Fibroblast of lung (primary cell): ENCODE results near the gene CCL13. TPM values are rescaled to one million over a fixed set of nuclear protein-coding genes. Genes with fewer than 3 reads are reported as not detected.

Experiments used
- DNase-seq, 2 donors: peaks; one replicate each; pipeline versions ENCODE4 v3.0.0 to v3.0.0-alpha.2; 2010; ENCODE audit warnings: low read depth in 2 of 2
- H2AFZ ChIP-seq: 2 replicates; pipeline ENCODE4 v1.5.1; 2012; ENCODE audit warnings: low read length, control low read depth, inconsistent platforms
- H3K27ac ChIP-seq: 2 replicates; pipeline ENCODE4 v1.5.1; 2011; ENCODE audit warnings: low read length, control low read depth; ENCODE audit not compliant: insufficient read depth
- H3K27me3 ChIP-seq: 2 replicates; pipeline ENCODE4 v1.5.1; 2011; ENCODE audit warnings: mild to moderate bottlenecking, low read length; ENCODE audit not compliant: control insufficient read depth, insufficient read depth
- H3K36me3 ChIP-seq: 2 replicates; pipeline ENCODE4 v1.5.1; 2011; ENCODE audit warnings: low read length; ENCODE audit not compliant: control insufficient read depth, insufficient read depth
- H3K4me1 ChIP-seq: 2 replicates; pipeline ENCODE4 v1.5.1; 2011; ENCODE audit warnings: low read length; ENCODE audit not compliant: control insufficient read depth, insufficient read depth; ENCODE audit errors: extremely low read depth
- H3K4me2 ChIP-seq: 2 replicates; pipeline ENCODE4 v1.5.1; 2011; ENCODE audit warnings: low read length, control low read depth; ENCODE audit not compliant: insufficient read depth; ENCODE audit errors: extremely low read depth
- H3K4me3 ChIP-seq, 4 experiments: fragments of 200-600 bp in 1 of 4; sonication (generic) in 1 of 4; replicated peaks in 1 of 4; 2 replicates each; pipeline ENCODE4 v1.5.1; 2011 to 2016; ENCODE audit warnings: low read length in 4 of 4, low read depth in 3 of 4, mild to moderate bottlenecking in 3 of 4, control low read depth in 2 of 4, inconsistent platforms in 1 of 4, mixed read lengths in 1 of 4; ENCODE audit not compliant: insufficient read depth in 1 of 4; ENCODE audit errors: control extremely low read depth in 1 of 4
- H3K79me2 ChIP-seq: 2 replicates; pipeline ENCODE4 v1.5.1; 2012; ENCODE audit warnings: mild to moderate bottlenecking, low read length, inconsistent platforms; ENCODE audit not compliant: control insufficient read depth, insufficient read depth
- H3K9ac ChIP-seq: 2 replicates; pipeline ENCODE4 v1.5.1; 2011; ENCODE audit warnings: mild to moderate bottlenecking, low read length, control low read depth; ENCODE audit not compliant: insufficient read depth
- H3K9me3 ChIP-seq: 2 replicates; pipeline ENCODE4 v1.5.1; 2012; ENCODE audit warnings: low read depth, low read length; ENCODE audit not compliant: control insufficient read depth, insufficient read depth
- H4K20me1 ChIP-seq: 2 replicates; pipeline ENCODE4 v1.5.1; 2011; ENCODE audit warnings: low read length; ENCODE audit not compliant: control insufficient read depth, insufficient read depth; ENCODE audit errors: extremely low read depth
- EZH2 ChIP-seq: IDR thresholded peaks from 2 replicates; pipeline ENCODE4 v1.5.1; 2012; ENCODE audit warnings: low read length, control low read depth, mild to moderate bottlenecking; ENCODE audit errors: missing control alignments
- polyA plus RNA-seq, 2 donors: library from polyadenylated mRNA; depleted of rRNA in 1 of 2; stranded (reverse) in 1 of 2; unstranded in 1 of 2; fragments of >200 nt; gene quantifications; 2 replicates each; pipeline ENCODE4 v1.2.1, GENCODE V29; 2011 to 2012; ENCODE audit warnings: missing spikeins in 1 of 2
- total RNA-seq: library from RNA; depleted of rRNA; stranded (reverse); fragments of >200 nt; gene quantifications from 2 replicates; pipeline ENCODE4 v1.2.1, GENCODE V29; 2014
- TF ChIP-seq, protein P1 (sequence below), 2 donors: IDR thresholded peaks in 1 of 2; conservative IDR thresholded peaks in 1 of 2; 1 replicate in 1 of 2; 2 replicates in 1 of 2; pipeline ENCODE4 v1.5.1; 2011 to 2012; ENCODE audit warnings: low read length in 2 of 2, control low read depth in 1 of 2, inconsistent platforms in 1 of 2, low read depth in 1 of 2, mild to moderate bottlenecking in 1 of 2

CCL13 gene
- total and polyA plus RNA-seq, 2 donors (not counting 1 experiment from before 2014, with no cell fraction given) = 1.7 TPM; not detected in 1

DNA sequence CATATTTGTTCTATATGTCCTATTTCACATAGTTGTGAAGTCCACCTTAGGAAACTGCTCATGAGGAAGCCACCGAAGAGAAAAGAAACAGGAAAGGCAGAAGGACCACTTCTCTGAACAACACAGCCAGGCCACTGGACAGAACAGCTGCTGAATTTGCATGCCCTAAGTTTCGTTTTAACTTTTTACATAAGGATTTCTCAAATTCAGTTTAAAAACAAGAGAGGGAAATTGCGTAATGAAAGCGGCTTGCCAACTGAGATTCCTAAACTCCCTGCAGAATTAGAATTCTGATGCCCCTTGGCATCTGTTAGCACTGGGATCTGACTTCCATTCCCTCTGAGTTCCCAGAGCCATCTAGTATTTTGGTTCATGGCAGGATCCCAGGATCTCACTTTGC lies 42.0 kb upstream of the CCL13 start:
- Histone ChIP-seq H3K27ac (no peak overlapping the region), H3K4me2 (peak overlapping the region; percentile 21), H3K27me3 (no peaks in the 10 kb centered on the region), H3K79me2 (no peaks in the 10 kb centered on the region), H3K9ac (no peak overlapping the region), H2AFZ (no peak overlapping the region), H3K9me3 (no peaks in the 10 kb centered on the region), H3K36me3 (no peaks in the 10 kb centered on the region), H4K20me1 (no peaks in the 10 kb centered on the region), H3K4me1 (peaks cover 6% of the 10 kb centered on the region), H3K4me3 (no peak overlapping the region)
- DNase-seq = peak in 1 of 2 donors; percentile 81
- TF ChIP-seq, protein P1, sequence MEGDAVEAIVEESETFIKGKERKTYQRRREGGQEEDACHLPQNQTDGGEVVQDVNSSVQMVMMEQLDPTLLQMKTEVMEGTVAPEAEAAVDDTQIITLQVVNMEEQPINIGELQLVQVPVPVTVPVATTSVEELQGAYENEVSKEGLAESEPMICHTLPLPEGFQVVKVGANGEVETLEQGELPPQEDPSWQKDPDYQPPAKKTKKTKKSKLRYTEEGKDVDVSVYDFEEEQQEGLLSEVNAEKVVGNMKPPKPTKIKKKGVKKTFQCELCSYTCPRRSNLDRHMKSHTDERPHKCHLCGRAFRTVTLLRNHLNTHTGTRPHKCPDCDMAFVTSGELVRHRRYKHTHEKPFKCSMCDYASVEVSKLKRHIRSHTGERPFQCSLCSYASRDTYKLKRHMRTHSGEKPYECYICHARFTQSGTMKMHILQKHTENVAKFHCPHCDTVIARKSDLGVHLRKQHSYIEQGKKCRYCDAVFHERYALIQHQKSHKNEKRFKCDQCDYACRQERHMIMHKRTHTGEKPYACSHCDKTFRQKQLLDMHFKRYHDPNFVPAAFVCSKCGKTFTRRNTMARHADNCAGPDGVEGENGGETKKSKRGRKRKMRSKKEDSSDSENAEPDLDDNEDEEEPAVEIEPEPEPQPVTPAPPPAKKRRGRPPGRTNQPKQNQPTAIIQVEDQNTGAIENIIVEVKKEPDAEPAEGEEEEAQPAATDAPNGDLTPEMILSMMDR (conservative IDR thresholded peaks at IDR 0.05 in 1 of 2, IDR thresholded peaks at IDR 0.05 in 1 of 2; ENCODE audit: low read depth in 1 of 2, low read length in 2 of 2) = no peak
- TF ChIP-seq EZH2 = no peak

DNA sequence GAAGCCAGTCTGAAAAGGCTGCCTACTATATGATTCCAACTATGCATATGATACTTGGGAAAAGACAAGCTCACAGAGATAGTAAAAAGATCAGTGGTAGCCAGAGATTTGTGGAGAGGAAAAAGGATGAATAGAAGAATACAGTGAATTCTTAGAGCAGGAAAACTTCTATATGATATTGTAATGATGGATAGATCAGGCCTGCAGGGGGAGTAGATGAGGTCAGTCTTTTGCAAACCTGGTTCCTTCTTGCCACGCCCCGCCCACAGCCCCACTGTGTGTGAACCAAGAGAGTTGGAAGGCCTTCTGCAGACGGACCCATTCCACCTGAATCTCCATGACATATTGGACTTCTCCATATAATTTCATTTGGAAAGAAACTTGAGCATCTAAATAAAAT lies 37.8 kb upstream of the CCL13 start:
- no peaks in the 10 kb centered on the region for H3K27me3 ChIP-seq
- no peaks in the 10 kb centered on the region for H3K79me2 ChIP-seq
- H3K9ac ChIP-seq = no peak overlapping the region
- H4K20me1 ChIP-seq = no peaks in the 10 kb centered on the region
- no peak overlapping the region for H3K4me2 ChIP-seq
- H3K4me3 ChIP-seq = no peak overlapping the region
- H3K9me3 ChIP-seq = no peaks in the 10 kb centered on the region
- H3K4me1 ChIP-seq = no peaks in the 10 kb centered on the region
- DNase-seq = no peak
- TF ChIP-seq EZH2 = no peak
- TF ChIP-seq, protein P1 (conservative IDR thresholded peaks at IDR 0.05 in 1 of 2, IDR thresholded peaks at IDR 0.05 in 1 of 2; ENCODE audit: low read depth in 1 of 2, low read length in 2 of 2) = no peak
- H2AFZ ChIP-seq = no peak overlapping the region
- no peak overlapping the region for H3K27ac ChIP-seq
- no peaks in the 10 kb centered on the region for H3K36me3 ChIP-seq

DNA sequence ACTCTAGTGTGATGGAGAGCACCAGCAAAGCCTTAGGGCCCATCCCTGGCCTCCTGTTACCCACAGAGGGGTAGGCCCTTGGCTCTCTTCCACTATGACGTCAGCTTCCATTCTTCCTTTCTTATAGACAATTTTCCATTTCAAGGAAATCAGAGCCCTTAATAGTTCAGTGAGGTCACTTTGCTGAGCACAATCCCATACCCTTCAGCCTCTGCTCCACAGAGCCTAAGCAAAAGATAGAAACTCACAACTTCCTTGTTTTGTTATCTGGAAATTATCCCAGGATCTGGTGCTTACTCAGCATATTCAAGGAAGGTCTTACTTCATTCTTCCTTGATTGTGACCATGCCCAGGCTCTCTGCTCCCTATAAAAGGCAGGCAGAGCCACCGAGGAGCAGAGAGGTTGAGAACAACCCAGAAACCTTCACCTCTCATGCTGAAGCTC lies 37.2 kb upstream of the CCL13 start, which contains the start of gene CCL8:
CCL8 (plus strand) TSS at position 397 of the 445 bp plus-strand sequence. CDS start 67 bp downstream, outside the sequence.
- Histone ChIP-seq H3K4me2 (no peak within 1 kb of the TSS), H3K27me3 (no peaks in the 10 kb centered on the region), H4K20me1 (no peaks in the 10 kb centered on the region), H3K4me3 (no peak within 1 kb of the TSS), H3K36me3 (no peaks in the 10 kb centered on the region), H3K27ac (no peak within 1 kb of the TSS), H3K79me2 (no peaks in the 10 kb centered on the region), H3K9ac (no peak within 1 kb of the TSS), H3K4me1 (no peaks in the 10 kb centered on the region), H3K9me3 (no peaks in the 10 kb centered on the region), H2AFZ (no peak within 1 kb of the TSS)
- peak in 1 of 2 donors; percentile 15 for DNase-seq
- no peak for TF ChIP-seq EZH2
- TF ChIP-seq, protein P1 (conservative IDR thresholded peaks at IDR 0.05 in 1 of 2, IDR thresholded peaks at IDR 0.05 in 1 of 2; ENCODE audit: low read depth in 1 of 2, low read length in 2 of 2) = no peak
